ENCODE measurements around the gene KLHL29. TPM values are rescaled to one million over a fixed set of nuclear protein-coding genes. Genes with fewer than 3 reads are reported as not detected.

Gene KLHL29
- total RNA-seq, 2 experiments from 2014 or later = 0.23 to 0.66 TPM

GRCh38 chr2:23509596-23510292 lies 124.8 kb downstream of the KLHL29 start:
- Histone ChIP-seq H3K27ac (ENCODE audit: low read depth, low read length, poor library complexity, severe bottlenecking) (no peak overlapping the region), H3K4me1 (ENCODE audit: insufficient read depth, low read length, poor library complexity, severe bottlenecking) (no peaks in the 10 kb centered on the region), H4K20me1 (ENCODE audit: insufficient read depth, low read length) (no peaks in the 10 kb centered on the region; the same call in 1 of the 2 replicates), H3K9me3 (ENCODE audit: low read length) (no peaks in the 10 kb centered on the region), H2AFZ (ENCODE audit: low read length) (no peak overlapping the region), H3K9me2 (ENCODE audit: insufficient read depth, low read length) (no peaks in the 10 kb centered on the region), H3K36me3 (ENCODE audit: insufficient read depth, low read length) (no peaks in the 10 kb centered on the region), H3K4me2 (ENCODE audit: low read length) (no peak overlapping the region), H3K4me3 (ENCODE audit: low read depth, low read length, poor library complexity, severe bottlenecking) (no peak overlapping the region), H3K79me2 (ENCODE audit: insufficient read depth, low read depth, low read length) (no peaks in the 10 kb centered on the region)
- intact Hi-C loops (cut with micrococcal nuclease; ENCODE audit: unreplicated experiment) = no loop called here
- no peak for TF ChIP-seq EZH2phosphoT487 (IDR thresholded peaks at IDR 0.05; ENCODE audit: borderline replicate concordance, low read depth, low read length)
- ChIA-PET CTCF (ENCODE audit: unreplicated experiment) (no interaction called here), POLR2A (interaction anchor here (0.5 kb wide), 1 partner anchor 78 kb away, joined by 3 read pairs; no protein-coding TSS in a partner anchor)
- BruUV-seq (replicated peaks) = no TSS peak
- DNase-seq (ENCODE audit: low spot score) = no peak

- ChIA-PET CTCF (ENCODE audit: unreplicated experiment) (no interaction called here), POLR2A (no interaction called here)
- Histone ChIP-seq H2AFZ (ENCODE audit: low read length) (no peak overlapping the region), H3K4me3 (ENCODE audit: low read depth, low read length, poor library complexity, severe bottlenecking) (no peak overlapping the region), H3K4me1 (ENCODE audit: insufficient read depth, low read length, poor library complexity, severe bottlenecking) (no peaks in the 10 kb centered on the region), H3K27ac (ENCODE audit: low read depth, low read length, poor library complexity, severe bottlenecking) (no peak overlapping the region), H3K4me2 (ENCODE audit: low read length) (no peak overlapping the region), H3K9me2 (ENCODE audit: insufficient read depth, low read length) (no peaks in the 10 kb centered on the region), H3K9me3 (ENCODE audit: low read length) (no peaks in the 10 kb centered on the region), H3K79me2 (ENCODE audit: insufficient read depth, low read depth, low read length) (no peaks in the 10 kb centered on the region), H4K20me1 (ENCODE audit: insufficient read depth, low read length) (no peaks in the 10 kb centered on the region; the same call in 1 of the 2 replicates), H3K36me3 (ENCODE audit: insufficient read depth, low read length) (no peaks in the 10 kb centered on the region)
- intact Hi-C loops (cut with micrococcal nuclease; ENCODE audit: unreplicated experiment) = no loop called here
- TF ChIP-seq CTCF (conservative IDR thresholded peaks at IDR 0.05; ENCODE audit: low read length) (no peak), EZH2phosphoT487 (IDR thresholded peaks at IDR 0.05; ENCODE audit: borderline replicate concordance, low read depth, low read length) (no peak)
- DNase-seq (ENCODE audit: low spot score) = no peak
- no TSS peak for BruUV-seq (replicated peaks)
These were observed 125.5 kb downstream of the KLHL29 start for GRCh38 chr2:23510471-23510870.

- Histone ChIP-seq H3K27ac (ENCODE audit: low read depth, low read length, poor library complexity, severe bottlenecking) (no peak overlapping the region), H3K4me1 (ENCODE audit: insufficient read depth, low read length, poor library complexity, severe bottlenecking) (no peaks in the 10 kb centered on the region), H4K20me1 (ENCODE audit: insufficient read depth, low read length) (no peaks in the 10 kb centered on the region), H3K4me3 (ENCODE audit: low read depth, low read length, poor library complexity, severe bottlenecking) (no peak overlapping the region), H3K9me2 (ENCODE audit: insufficient read depth, low read length) (no peaks in the 10 kb centered on the region), H3K9me3 (ENCODE audit: low read length) (no peaks in the 10 kb centered on the region), H3K36me3 (ENCODE audit: insufficient read depth, low read length) (no peaks in the 10 kb centered on the region), H3K79me2 (ENCODE audit: insufficient read depth, low read depth, low read length) (no peaks in the 10 kb centered on the region), H3K4me2 (ENCODE audit: low read length) (no peak overlapping the region), H2AFZ (ENCODE audit: low read length) (no peak overlapping the region)
- BruUV-seq (replicated peaks) = no TSS peak
- intact Hi-C loops (cut with micrococcal nuclease; ENCODE audit: unreplicated experiment) = no loop called here
- CTCF ChIA-PET (ENCODE audit: unreplicated experiment) = no interaction called here
- TF ChIP-seq CTCF (conservative IDR thresholded peaks at IDR 0.05; ENCODE audit: low read length) (no peak), EZH2phosphoT487 (IDR thresholded peaks at IDR 0.05; ENCODE audit: borderline replicate concordance, low read depth, low read length) (no peak)
- POLR2A ChIA-PET = no interaction called here
- no peak for DNase-seq (ENCODE audit: low spot score)
These were observed 127.8 kb downstream of the KLHL29 start for GRCh38 chr2:23512778-23513177.

All from OCI-LY7 (cell line).